IPS-NIHi7 (cell line): ENCODE results near the gene MOCOS.
"Not testable (repeated sequence)": the region's sequence is repeated elsewhere in the genome, so short reads cannot be mapped to it uniquely, and the experiment has no call there.

Experiments
- DNase-seq: peaks from one replicate; pipeline ENCODE4 v3.0.0; 2012; ENCODE audit warnings: mixed read lengths; ENCODE audit errors: extremely low spot score

MOCOS gene

GRCh38 chr18:36187193-36187825 lies at the start of gene MOCOS:
Gene MOCOS (plus strand): TSS chr18:36187497. CDS start chr18:36187540, 43 bp downstream.
- peak; percentile 93 for DNase-seq

GRCh38 chr18:36139245-36139644 lies 48.1 kb upstream of the MOCOS start:
- DNase-seq, result peak; percentile 13

GRCh38 chr18:36141576-36141975 lies 45.7 kb upstream of the MOCOS start:
- DNase-seq, result no peak

- DNase-seq, result no peak
These were observed 44.5 kb upstream of the MOCOS start for GRCh38 chr18:36142751-36143150.

DNA sequence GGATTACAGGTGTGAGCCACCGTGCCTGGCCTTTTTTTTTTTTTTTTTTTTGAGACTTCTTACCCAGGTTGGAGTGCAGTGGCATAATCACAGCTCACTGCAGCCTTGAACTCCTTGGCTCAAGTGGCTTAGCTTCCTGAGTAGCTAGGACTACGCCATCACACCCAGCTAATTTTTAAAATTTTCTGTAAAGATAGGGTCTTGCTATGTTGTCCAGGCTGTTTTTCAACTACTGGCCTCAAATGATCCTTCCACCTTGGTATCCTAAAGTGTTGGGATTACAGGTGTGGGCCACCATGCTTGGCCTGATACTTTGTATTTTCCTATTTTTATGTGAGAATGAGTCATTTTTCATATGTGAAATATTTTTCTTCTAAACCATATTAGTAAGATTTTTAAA lies 43.9 kb upstream of the MOCOS start:
- no peak for DNase-seq

GRCh38 chr18:36149514-36150289 lies 37.6 kb upstream of the MOCOS start:
- DNase-seq, result no peak

- no peak for DNase-seq
These were observed 34.5 kb upstream of the MOCOS start for GRCh38 chr18:36152781-36153180.

- DNase-seq, result no peak
These were observed 34.1 kb upstream of the MOCOS start for GRCh38 chr18:36153203-36153602.

DNA sequence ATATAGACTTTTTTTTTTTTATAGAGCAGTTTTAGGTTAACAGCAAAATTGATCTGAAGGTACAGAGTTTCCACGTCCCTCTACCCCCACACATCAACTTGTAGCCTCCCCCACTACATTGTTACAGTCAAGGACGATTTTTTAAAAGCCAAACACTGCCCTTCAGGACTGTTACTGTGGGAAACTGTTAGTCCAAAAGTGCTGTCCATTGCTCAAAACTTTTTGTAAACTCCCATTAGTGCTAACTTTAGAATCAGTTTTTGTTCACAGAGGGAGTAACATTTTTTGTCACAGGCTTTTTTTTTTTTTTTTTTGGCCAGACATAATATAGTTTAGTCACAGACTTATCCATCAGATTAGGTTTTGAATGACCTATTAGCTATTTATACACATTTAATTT lies 33.5 kb upstream of the MOCOS start:
- DNase-seq, result no peak

DNA sequence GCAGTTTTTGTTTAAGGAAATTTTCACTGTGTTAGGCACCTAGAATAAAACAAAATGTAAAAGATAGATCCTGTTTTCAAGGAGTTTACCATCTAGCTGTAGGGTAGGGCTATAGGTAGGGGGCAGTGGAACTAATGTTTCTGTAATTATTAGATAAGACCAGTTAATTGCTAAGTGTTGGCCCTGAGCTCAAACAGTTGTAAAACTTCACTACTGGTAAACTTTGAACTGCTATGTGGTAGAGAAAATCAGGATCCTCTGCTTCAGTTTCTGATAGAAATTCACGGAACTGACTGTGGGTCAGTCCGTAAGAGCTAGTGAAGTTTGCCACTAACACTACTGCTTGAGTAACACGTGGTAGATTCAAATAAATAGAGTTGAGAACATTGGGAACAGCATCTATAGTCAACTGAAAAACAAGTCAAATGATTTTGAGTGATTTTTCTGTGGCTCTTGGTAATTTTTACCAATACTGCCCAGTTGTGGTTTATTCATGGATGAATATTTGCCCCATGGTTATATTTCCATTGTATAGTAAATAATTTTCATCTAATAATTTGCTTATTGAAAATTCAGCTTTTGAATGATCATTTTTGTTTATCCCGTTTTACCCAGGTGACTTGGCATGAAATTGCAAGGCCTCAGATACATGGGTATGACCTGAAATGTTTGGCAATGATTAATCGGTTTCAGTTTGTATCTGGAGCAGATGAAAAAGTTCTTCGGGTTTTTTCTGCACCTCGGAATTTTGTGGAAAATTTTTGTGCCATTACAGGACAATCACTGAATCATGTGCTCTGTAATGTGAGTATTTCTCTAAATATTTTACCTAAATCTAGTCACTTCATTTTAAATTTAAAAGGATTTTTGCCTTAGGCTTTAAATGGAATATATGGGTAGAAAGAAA lies 31.2 kb upstream of the MOCOS start:
- DNase-seq, result no peak

GRCh38 chr18:36157441-36157840 lies 29.9 kb upstream of the MOCOS start:
- DNase-seq, result no peak

DNA sequence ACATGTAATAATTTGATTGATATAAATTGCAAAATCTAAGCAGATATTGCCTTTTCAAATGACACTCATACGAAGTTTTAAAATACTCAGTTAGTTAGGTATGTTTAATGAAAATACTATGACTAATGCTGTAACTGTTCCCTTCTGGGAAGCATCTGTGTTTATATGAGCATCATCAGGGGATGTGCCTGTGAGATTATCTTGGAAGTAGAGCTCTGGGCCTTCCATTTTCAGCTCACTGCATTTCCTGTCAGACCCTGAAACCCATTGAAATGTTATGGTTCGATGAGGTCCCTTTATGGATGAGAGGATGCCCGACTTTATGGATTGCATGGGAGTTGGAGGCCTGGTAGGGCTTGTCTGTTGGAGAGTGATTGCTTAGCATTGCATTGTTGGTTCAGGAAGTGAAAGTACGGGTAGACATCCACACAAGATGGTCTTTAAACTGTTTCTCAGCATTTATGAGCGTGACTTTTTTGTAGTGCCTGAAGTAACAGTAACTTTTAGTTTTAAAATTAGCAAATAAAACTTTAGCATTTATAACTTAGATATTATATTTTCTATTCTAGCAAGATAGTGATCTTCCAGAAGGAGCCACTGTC lies 28.9 kb upstream of the MOCOS start:
- no peak for DNase-seq

DNA sequence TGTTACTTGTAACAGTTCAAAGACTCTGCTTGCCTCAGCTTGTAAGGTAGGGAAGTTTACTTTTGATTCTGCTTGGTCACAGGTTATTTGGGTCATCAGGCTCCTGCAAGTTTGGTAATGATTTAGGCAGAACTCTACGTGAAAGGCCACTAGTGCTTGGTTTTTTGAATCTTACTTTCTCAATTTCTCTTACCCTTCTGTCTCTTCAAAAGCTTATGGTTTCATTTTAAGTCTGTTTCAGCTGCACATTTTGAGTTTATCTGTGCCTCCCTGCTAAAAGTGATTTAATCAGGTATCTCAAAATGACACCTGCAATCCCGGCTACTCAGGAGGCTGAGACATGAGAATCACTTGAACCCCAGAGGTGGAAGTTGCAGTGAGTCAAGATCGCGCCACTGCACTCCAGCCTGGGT lies 26.3 kb upstream of the MOCOS start:
- no peak for DNase-seq

GRCh38 chr18:36162981-36163380 lies 24.3 kb upstream of the MOCOS start:
- no peak for DNase-seq

DNA sequence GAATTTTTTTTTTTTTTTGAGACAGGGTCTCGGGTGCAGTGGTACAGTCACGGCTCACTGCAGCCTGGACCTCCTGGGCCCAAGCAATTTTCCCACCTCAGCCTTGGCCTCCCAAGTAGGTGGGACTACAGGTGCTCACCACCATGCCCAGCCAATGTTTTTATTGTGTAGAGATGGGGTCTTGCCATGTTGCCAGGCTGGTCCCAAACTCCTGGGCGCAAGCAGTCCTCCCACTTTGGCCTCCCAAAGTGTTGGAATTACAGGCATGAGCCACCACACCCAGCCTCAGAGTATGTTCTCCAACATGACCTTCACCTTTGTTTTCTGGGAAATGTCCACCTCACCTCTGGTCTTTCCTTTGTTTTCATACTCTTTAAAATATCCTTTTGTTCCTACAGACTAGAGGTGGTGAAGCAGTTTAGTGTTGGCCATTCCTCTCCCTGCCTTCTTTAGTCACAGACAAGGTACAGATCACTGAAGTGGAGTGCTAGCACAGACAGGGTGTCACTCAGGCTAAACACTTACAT lies 19.5 kb upstream of the MOCOS start:
- no peak for DNase-seq

DNA sequence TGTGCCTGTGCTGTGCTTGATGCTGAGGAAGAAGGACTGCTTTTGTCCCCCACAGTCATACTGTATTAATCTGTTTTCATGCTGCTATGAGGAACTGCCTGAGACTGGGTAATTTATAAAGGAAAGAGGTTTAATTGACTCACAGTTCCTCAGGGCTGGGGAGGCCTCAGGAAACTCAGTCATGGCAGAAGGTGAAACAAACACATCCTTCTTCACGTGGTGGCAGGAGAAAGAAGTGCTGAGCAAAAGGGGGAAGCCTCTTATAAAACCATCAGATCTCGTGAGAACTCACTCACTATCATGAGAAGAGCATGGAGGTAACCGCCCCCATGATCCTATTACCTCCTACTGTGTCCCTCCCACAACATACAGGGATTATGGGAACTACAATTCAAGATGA lies 19.0 kb upstream of the MOCOS start:
- DNase-seq, result not testable (repeated sequence)

GRCh38 chr18:36169938-36170337 lies 17.4 kb upstream of the MOCOS start:
- DNase-seq, result no peak

DNA sequence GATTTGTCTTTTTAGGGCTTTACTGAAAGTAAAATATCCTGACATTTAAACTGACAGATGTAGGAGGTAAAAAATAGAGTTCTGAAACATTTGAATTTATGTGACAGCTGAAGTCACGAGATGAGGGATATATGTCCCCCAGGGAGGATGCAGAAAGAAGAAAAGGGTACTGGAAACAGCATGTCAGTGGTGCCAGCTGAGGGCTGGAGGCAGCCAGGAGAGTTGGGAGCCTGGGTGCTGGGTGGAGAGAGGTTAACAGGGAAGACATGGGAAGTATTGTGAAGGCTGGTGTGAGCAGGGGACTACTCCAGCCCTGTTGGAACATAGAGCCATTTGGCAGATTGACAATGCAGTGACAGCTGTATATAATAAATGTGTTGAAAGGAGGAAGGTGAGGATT lies 11.8 kb upstream of the MOCOS start:
- DNase-seq, result no peak

DNA sequence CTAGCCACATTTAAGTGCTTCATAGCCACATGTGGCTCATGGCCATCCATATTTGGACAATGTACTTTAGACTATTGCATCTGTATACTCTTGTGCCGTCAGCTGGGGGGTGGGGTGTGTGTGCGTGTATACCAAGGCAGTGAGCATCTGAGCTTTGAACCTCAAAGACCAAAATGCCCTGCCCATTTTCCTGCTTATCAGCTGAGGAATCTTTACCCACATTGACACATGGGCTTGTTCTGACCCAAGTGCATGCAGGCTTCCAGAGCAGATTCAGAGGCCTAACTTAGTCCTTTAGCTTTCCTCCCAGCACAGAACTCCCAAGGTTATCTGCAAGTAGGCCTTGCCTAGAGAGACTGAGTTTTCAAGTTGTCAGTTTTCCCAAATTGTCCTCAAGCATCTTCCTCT lies 11.1 kb upstream of the MOCOS start:
- no peak for DNase-seq

GRCh38 chr18:36176711-36177110 lies 10.6 kb upstream of the MOCOS start:
- no peak for DNase-seq

GRCh38 chr18:36177913-36178312 lies 9.4 kb upstream of the MOCOS start:
- no peak for DNase-seq
